OCI-LY1 (cell line): Measurements from ENCODE around the gene TIMM23.

Source experiments
- H2AFZ ChIP-seq: fragments of 200-600 bp; sonication (generic), shearing (Covaris generic); 2 replicates; pipeline ENCODE4 v1.6.0; 2014; ENCODE audit warnings: antibody characterized with exemption, mild to moderate bottlenecking, low read length
- H3F3A ChIP-seq: fragments of 200-600 bp; sonication (generic), shearing (Covaris generic); 2 replicates; pipeline ENCODE4 v1.6.0; 2014; ENCODE audit warnings: mild to moderate bottlenecking, antibody characterized with exemption, low read length, moderate library complexity; ENCODE audit not compliant: insufficient read depth
- H3K27ac ChIP-seq: fragments of 200-600 bp; sonication (generic); 2 replicates; pipeline ENCODE4 v1.5.1; 2014; ENCODE audit warnings: low read length, mixed run types, mild to moderate bottlenecking, low read depth; ENCODE audit not compliant: poor library complexity, severe bottlenecking
- H3K27me3 ChIP-seq: fragments of 200-600 bp; sonication (generic); 2 replicates; pipeline ENCODE4 v1.6.0; 2014; ENCODE audit warnings: antibody characterized with exemption, mild to moderate bottlenecking, low read length, moderate library complexity; ENCODE audit not compliant: insufficient read depth
- H3K36me3 ChIP-seq: fragments of 200-600 bp; sonication (generic); 2 replicates; pipeline ENCODE4 v1.6.1; 2014; ENCODE audit warnings: mild to moderate bottlenecking, antibody characterized with exemption, low read length, moderate library complexity, mixed read lengths; ENCODE audit not compliant: insufficient read depth
- H3K4me1 ChIP-seq: fragments of 200-600 bp; sonication (generic); 2 replicates; pipeline ENCODE4 v1.5.1; 2014; ENCODE audit warnings: mild to moderate bottlenecking, low read length, moderate library complexity; ENCODE audit not compliant: insufficient read depth, severe bottlenecking
- H3K4me2 ChIP-seq: fragments of 200-600 bp; sonication (generic), shearing (Covaris generic); 2 replicates; pipeline ENCODE4 v1.6.1; 2014; ENCODE audit warnings: low read length
- H3K4me3 ChIP-seq: fragments of 200-600 bp; sonication (generic); 2 replicates; pipeline ENCODE4 v1.5.1; 2014; ENCODE audit warnings: low read length, low read depth, mild to moderate bottlenecking, mixed read lengths; ENCODE audit not compliant: poor library complexity, severe bottlenecking
- H3K79me2 ChIP-seq: fragments of 200-600 bp; shearing (Covaris generic); 2 replicates; pipeline ENCODE4 v1.6.1; 2016; ENCODE audit warnings: mixed run types, low read length, mixed read lengths; ENCODE audit not compliant: insufficient read depth
- H3K9ac ChIP-seq: fragments of 200-600 bp; sonication (generic), shearing (Covaris generic); 2 replicates; pipeline ENCODE4 v1.6.1; 2014; ENCODE audit warnings: mild to moderate bottlenecking, low read length, mixed read lengths
- H3K9me2 ChIP-seq: fragments of 200-600 bp; sonication (generic), shearing (Covaris generic); 2 replicates; pipeline ENCODE4 v1.6.1; 2014; ENCODE audit warnings: low read depth, mild to moderate bottlenecking, low read length, mixed read lengths
- H3K9me3 ChIP-seq: fragments of 200-600 bp; shearing (Covaris generic); 2 replicates; pipeline ENCODE4 v1.6.1; 2014; ENCODE audit warnings: low read length, mixed read lengths
- H4K20me1 ChIP-seq: fragments of 200-600 bp; sonication (generic), shearing (Covaris generic); 2 replicates; pipeline ENCODE4 v1.6.0; 2016; ENCODE audit warnings: mild to moderate bottlenecking, low read length; ENCODE audit not compliant: insufficient read depth
- EZH2 ChIP-seq: fragments of 200-600 bp; sonication (generic), shearing (Covaris generic); IDR thresholded peaks from 2 replicates; pipeline ENCODE4 v1.8.0; 2017; ENCODE audit warnings: borderline replicate concordance, mixed run types, mild to moderate bottlenecking, antibody characterized with exemption, low read length, moderate library complexity, mixed read lengths
- TF ChIP-seq, protein P1 (sequence below): fragments of 200-600 bp; sonication (generic), shearing (Covaris generic); IDR thresholded peaks from 2 replicates; pipeline ENCODE4 v1.5.1; 2017; ENCODE audit warnings: mild to moderate bottlenecking, antibody characterized with exemption, low read length, moderate library complexity, mixed read lengths

Gene TIMM23

DNA sequence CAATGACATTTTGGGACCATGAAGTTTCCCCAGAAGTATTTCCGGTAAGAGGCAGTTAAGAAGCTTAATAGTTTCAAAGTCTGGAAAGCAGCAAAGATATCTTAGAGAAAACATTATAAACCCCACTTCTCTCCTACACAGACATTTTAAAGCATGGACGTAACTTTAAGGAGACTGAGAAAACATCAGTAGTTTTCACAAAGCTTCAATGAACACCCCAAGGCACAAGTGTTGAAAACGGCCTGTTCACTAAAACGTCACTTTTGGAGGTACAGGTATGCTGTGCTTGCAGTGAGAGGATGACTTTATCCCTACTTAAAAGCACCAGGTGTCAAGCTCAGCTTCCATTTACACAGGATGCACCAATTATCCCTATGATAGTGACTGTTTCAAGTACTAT lies 33.1 kb downstream of the TIMM23 start:
- Histone ChIP-seq H3K4me2 (no peak overlapping the region), H3K9me2 (no peaks in the 10 kb centered on the region), H3K4me3 (no peak overlapping the region), H2AFZ (no peak overlapping the region), H3K4me1 (no peaks in the 10 kb centered on the region), H3K9me3 (no peaks in the 10 kb centered on the region), H3K27ac (no peak overlapping the region), H3F3A (no peaks in the 10 kb centered on the region), H3K9ac (no peak overlapping the region), H3K27me3 (no peaks in the 10 kb centered on the region), H3K79me2 (no peaks in the 10 kb centered on the region), H3K36me3 (peaks cover 100% of the 10 kb centered on the region), H4K20me1 (no peaks in the 10 kb centered on the region)
- TF ChIP-seq, protein P1, sequence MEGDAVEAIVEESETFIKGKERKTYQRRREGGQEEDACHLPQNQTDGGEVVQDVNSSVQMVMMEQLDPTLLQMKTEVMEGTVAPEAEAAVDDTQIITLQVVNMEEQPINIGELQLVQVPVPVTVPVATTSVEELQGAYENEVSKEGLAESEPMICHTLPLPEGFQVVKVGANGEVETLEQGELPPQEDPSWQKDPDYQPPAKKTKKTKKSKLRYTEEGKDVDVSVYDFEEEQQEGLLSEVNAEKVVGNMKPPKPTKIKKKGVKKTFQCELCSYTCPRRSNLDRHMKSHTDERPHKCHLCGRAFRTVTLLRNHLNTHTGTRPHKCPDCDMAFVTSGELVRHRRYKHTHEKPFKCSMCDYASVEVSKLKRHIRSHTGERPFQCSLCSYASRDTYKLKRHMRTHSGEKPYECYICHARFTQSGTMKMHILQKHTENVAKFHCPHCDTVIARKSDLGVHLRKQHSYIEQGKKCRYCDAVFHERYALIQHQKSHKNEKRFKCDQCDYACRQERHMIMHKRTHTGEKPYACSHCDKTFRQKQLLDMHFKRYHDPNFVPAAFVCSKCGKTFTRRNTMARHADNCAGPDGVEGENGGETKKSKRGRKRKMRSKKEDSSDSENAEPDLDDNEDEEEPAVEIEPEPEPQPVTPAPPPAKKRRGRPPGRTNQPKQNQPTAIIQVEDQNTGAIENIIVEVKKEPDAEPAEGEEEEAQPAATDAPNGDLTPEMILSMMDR: no peak
- no peak for TF ChIP-seq EZH2

DNA sequence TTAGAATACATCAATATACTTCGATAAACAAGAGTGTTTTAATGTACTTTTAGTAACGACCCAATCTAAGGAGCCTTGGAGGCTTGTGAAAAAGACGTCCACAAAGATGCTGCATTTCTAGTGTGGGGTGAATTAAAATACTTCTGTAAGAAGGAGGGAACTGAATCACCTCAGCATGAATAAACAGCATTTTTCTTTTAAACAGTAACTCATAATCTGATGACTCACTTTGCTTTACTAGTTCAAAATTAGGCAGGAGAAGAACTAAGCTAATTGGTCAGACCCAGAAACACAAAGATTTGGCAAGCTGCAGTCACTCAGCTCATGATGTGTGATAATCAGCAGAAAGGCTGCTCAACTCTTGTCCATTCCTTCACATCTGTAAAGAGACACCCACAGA lies 33.9 kb downstream of the TIMM23 start:
- peaks cover 99% of the 10 kb centered on the region for H3K36me3 ChIP-seq
- TF ChIP-seq, protein P1: no peak
- TF ChIP-seq EZH2: no peak
- H3K9ac ChIP-seq: no peak overlapping the region
- no peaks in the 10 kb centered on the region for H3F3A ChIP-seq
- no peak overlapping the region for H3K4me2 ChIP-seq
- H2AFZ ChIP-seq: no peak overlapping the region
- no peak overlapping the region for H3K27ac ChIP-seq
- no peak overlapping the region for H3K4me3 ChIP-seq
- H3K27me3 ChIP-seq: no peaks in the 10 kb centered on the region
- no peaks in the 10 kb centered on the region for H3K4me1 ChIP-seq
- H3K79me2 ChIP-seq: no peaks in the 10 kb centered on the region
- no peaks in the 10 kb centered on the region for H3K9me3 ChIP-seq
- H4K20me1 ChIP-seq: no peaks in the 10 kb centered on the region
- H3K9me2 ChIP-seq: no peaks in the 10 kb centered on the region

DNA sequence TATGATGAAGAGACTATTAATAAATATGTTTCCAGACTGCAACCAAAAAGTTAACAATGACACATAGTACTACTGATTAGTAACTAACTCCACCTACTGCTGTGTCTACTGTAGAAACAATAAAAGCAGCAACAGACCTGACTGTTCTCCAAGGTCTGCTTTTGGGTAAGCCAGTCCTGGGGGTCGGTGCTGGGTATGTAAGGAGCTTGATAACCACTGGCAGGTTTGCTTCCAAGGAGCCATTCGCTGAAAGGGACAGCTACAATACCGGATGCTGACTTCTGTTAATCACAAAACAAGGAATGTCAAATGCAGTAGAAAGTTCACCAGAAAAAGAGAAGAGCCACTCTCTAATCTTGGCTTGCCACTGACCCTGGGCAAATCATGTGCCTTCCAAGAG lies 40.5 kb downstream of the TIMM23 start:
- H3K4me2 ChIP-seq: no peak overlapping the region
- H2AFZ ChIP-seq: no peak overlapping the region
- no peaks in the 10 kb centered on the region for H3F3A ChIP-seq
- H3K9me3 ChIP-seq: no peaks in the 10 kb centered on the region
- no peak overlapping the region for H3K4me3 ChIP-seq
- no peak overlapping the region for H3K27ac ChIP-seq
- no peaks in the 10 kb centered on the region for H3K4me1 ChIP-seq
- peaks cover 21% of the 10 kb centered on the region for H3K79me2 ChIP-seq
- H3K36me3 ChIP-seq: peaks cover 83% of the 10 kb centered on the region
- H3K27me3 ChIP-seq: no peaks in the 10 kb centered on the region
- TF ChIP-seq EZH2: no peak
- TF ChIP-seq, protein P1: no peak
- no peaks in the 10 kb centered on the region for H3K9me2 ChIP-seq
- no peaks in the 10 kb centered on the region for H4K20me1 ChIP-seq
- H3K9ac ChIP-seq: no peak overlapping the region
